GM23248 (cell line): Measurements from ENCODE around the gene BMP5. TPM values are rescaled to one million over a fixed set of nuclear protein-coding genes. Genes with fewer than 3 reads are reported as not detected.

Experiments
- DNase-seq: peaks from one replicate; pipeline ENCODE4 v3.0.0-alpha.2; 2015
- H2AFZ ChIP-seq: fragments of 200-600 bp; sonication (generic); 2 replicates; pipeline ENCODE4 v1.6.1; 2016; ENCODE audit warnings: antibody characterized with exemption
- H3F3A ChIP-seq: fragments of 200-600 bp; sonication (generic); 2 replicates; pipeline ENCODE4 v1.6.1; 2016; ENCODE audit warnings: mild to moderate bottlenecking, antibody characterized with exemption, mixed run types; ENCODE audit not compliant: insufficient read depth
- H3K27ac ChIP-seq: fragments of 200-600 bp; sonication (generic); 2 replicates; pipeline ENCODE4 v1.5.1; 2016; ENCODE audit warnings: mild to moderate bottlenecking
- H3K27me3 ChIP-seq: fragments of 200-600 bp; sonication (generic); replicated peaks from 2 replicates; pipeline ENCODE4 v1.6.1; 2016; ENCODE audit warnings: mild to moderate bottlenecking; ENCODE audit not compliant: insufficient read depth
- H3K36me3 ChIP-seq: fragments of 200-600 bp; sonication (generic); 2 replicates; pipeline ENCODE4 v1.6.1; 2016; ENCODE audit warnings: low read depth, mild to moderate bottlenecking
- H3K4me1 ChIP-seq: fragments of 200-600 bp; sonication (generic); 2 replicates; pipeline ENCODE4 v1.6.1; 2016; ENCODE audit warnings: mild to moderate bottlenecking; ENCODE audit not compliant: insufficient read depth
- H3K4me2 ChIP-seq: fragments of 200-600 bp; sonication (generic); one replicate; pipeline ENCODE4 v1.6.1; 2016; ENCODE audit warnings: mild to moderate bottlenecking; ENCODE audit not compliant: unreplicated experiment
- H3K4me3 ChIP-seq: fragments of 200-600 bp; sonication (generic); 2 replicates; pipeline ENCODE4 v1.5.1; 2016; ENCODE audit warnings: mild to moderate bottlenecking
- H3K79me2 ChIP-seq: fragments of 200-600 bp; sonication (generic); 2 replicates; pipeline ENCODE4 v1.6.1; 2016; ENCODE audit warnings: mild to moderate bottlenecking; ENCODE audit not compliant: insufficient read depth
- H3K9ac ChIP-seq: fragments of 200-600 bp; sonication (generic); 2 replicates; pipeline ENCODE4 v1.6.1; 2016; ENCODE audit warnings: mild to moderate bottlenecking
- H3K9me2 ChIP-seq: fragments of 200-600 bp; sonication (generic); 2 replicates; pipeline ENCODE4 v1.6.1; 2016; ENCODE audit warnings: mixed run types, mild to moderate bottlenecking, moderate library complexity; ENCODE audit not compliant: insufficient read depth
- H3K9me3 ChIP-seq: fragments of 200-600 bp; sonication (generic); one replicate; pipeline ENCODE4 v1.6.1; 2017; ENCODE audit warnings: low read depth
- H4K20me1 ChIP-seq: fragments of 200-600 bp; sonication (generic); 2 replicates; pipeline ENCODE4 v1.6.0; 2016; ENCODE audit not compliant: insufficient read depth
- EZH2 ChIP-seq: fragments of 200-600 bp; sonication (generic); IDR thresholded peaks from 2 replicates; pipeline ENCODE4 v1.6.1; 2018; ENCODE audit warnings: antibody characterized with exemption, mild to moderate bottlenecking; ENCODE audit not compliant: insufficient read depth, poor library complexity, severe bottlenecking
- EZH2phosphoT487 ChIP-seq: fragments of 200-600 bp; sonication (generic); IDR thresholded peaks from 2 replicates; pipeline ENCODE4 v1.6.1; 2018; ENCODE audit warnings: antibody characterized with exemption, moderate library complexity, mild to moderate bottlenecking, low read depth; ENCODE audit not compliant: insufficient read depth
- WGBS, 2 experiments: methylation state at CpG; one replicate each; pipeline ENCODE4 v1.1.6; 2015 to 2017; ENCODE audit warnings: low lambda C conversion rate in 2 of 2, low coverage in 1 of 2; ENCODE audit errors: missing lambda C conversion rate in 2 of 2; 5-methylcytosine and 5-hydroxymethylcytosine counted together
- in situ Hi-C: fragments of 300-500 bp; cut with MboI; formaldehyde crosslinking; loops from 2 replicates; pipeline ENCODE4 v1.15.0; 2020
- polyA plus RNA-seq: library from polyadenylated mRNA; unstranded; fragments of >200 nt; fragmentation: Nextera tagmentation; extraction: Ambion mirVana; gene quantifications from 2 replicates; pipeline ENCODE4 v1.2.1, GENCODE V29; 2016
- total RNA-seq: library from RNA; depleted of rRNA; stranded (reverse); fragments of >200 nt; shearing (Covaris generic); gene quantifications from 2 replicates; pipeline ENCODE4 v1.2.3, GENCODE V29; 2014

Gene BMP5
- total and polyA plus RNA-seq, 2 experiments from 2014 or later: not detected

DNA sequence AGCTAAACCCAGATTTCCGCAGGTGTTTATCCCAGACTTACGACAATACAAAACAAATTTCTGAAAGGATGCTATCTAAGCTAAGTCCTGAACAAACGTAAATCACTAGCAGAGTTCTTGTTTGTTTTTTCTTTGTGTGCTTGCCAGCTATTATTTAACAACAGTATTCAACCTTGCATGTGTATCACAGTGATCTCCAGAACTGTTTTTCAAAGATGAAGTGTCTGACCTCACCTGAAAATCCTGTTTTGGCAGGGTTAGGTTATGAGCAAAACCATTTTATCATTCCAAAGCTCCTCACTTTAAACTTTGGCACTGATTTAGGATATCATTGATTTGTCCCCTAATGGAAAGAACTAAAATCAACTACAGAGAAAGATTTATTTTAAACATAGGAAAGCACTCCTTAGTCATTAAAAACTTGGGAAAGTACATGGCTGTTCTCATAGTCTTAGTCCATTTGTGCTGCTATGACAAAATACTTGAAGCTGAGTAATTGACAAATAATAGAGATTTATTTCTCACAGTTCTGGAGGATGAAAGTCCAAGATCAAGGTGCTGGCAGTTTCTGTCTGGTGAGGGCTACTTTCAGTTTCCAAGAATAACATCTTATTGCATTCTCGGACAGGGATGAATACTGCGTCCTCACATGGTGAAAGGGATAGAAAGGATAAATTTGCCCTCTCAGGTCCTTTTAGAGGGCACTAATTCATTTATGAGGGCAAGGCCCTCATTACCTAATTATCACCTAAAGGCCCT, 20.8 kb upstream of the BMP5 start:
- no peaks in the 10 kb centered on the region for H3K27me3 ChIP-seq
- H3K4me3 ChIP-seq: no peak overlapping the region
- 80 to 81% methylated on average over 5 of the region's 5 CpGs for WGBS, 2 experiments
- no peak overlapping the region for H2AFZ ChIP-seq
- H3K4me1 ChIP-seq: peaks cover 14% of the 10 kb centered on the region
- no peak for DNase-seq
- TF ChIP-seq EZH2phosphoT487: no peak
- no peak for TF ChIP-seq EZH2
- H3K9ac ChIP-seq: no peak overlapping the region
- no peak overlapping the region for H3K27ac ChIP-seq
- no peaks in the 10 kb centered on the region for H3K36me3 ChIP-seq
- no peaks in the 10 kb centered on the region for H4K20me1 ChIP-seq
- H3K9me2 ChIP-seq: no peaks in the 10 kb centered on the region; the same call in 1 of the 2 replicates
- H3K79me2 ChIP-seq: no peaks in the 10 kb centered on the region
- H3F3A ChIP-seq: peaks cover 4% of the 10 kb centered on the region; the same call in 1 of the 2 replicates
- in situ Hi-C loops: no loop called here
- H3K9me3 ChIP-seq: no peaks in the 10 kb centered on the region
- H3K4me2 ChIP-seq: no peak overlapping the region

DNA sequence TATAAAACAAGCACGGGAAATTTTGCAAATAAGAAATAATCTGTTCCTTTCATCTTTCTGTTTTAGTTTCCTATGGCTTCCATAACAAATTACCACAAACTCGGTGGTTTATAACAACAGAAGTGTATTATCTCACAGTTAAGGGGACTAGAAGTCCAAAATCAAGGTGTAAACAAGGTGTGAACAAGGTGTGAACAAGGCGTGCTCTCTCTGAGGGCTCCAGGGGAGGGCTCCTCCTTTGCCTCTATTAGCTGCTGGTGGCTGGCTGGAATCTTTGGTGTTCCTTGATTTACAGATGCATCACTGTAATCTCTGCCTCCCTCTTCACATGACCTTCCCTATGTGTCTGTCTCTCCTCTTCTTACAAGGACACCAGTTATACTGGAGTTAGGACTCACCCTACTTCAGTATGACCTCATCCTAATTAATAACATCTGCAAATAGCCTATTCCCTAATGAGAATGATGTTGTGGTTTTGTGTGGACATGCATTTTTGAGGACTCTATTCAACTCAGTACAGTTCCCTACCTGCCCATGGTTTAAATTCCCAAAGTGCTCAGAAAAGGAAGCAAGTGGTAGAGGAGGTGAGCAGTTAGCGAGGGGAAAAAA, 17.5 kb upstream of the BMP5 start:
- TF ChIP-seq EZH2 (no peak), EZH2phosphoT487 (no peak)
- Histone ChIP-seq H4K20me1 (no peaks in the 10 kb centered on the region), H3K27ac (no peak overlapping the region), H3K4me3 (no peak overlapping the region), H2AFZ (no peak overlapping the region), H3K9me2 (no peaks in the 10 kb centered on the region), H3K4me2 (no peak overlapping the region), H3K36me3 (no peaks in the 10 kb centered on the region), H3K4me1 (peaks cover 5% of the 10 kb centered on the region; the same call in 1 of the 2 replicates), H3K27me3 (no peaks in the 10 kb centered on the region), H3F3A (no peaks in the 10 kb centered on the region), H3K79me2 (no peaks in the 10 kb centered on the region), H3K9ac (no peak overlapping the region), H3K9me3 (no peaks in the 10 kb centered on the region)
- DNase-seq: peak; percentile 30
- WGBS, 2 experiments: 76 to 79% methylated on average over 4 of the region's 4 CpGs
- in situ Hi-C loops: no loop called here

DNA sequence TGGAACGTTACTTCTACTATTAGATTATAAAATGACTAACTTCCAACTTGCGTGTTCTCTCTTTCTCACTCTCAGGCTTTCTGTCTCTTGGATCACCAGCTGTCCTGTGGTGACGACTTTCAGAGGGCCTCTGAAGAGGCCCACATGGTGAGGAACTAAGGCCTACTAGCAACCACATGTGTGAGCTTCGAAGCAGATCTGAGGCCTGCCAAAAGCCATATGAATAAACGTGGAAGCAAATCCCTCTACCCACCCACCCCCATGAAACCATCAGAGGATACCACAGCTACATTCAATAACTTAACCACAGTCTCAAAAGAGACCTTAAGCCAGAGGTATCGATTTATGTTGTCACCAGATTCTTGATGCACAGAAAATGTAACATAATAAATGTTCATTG, 13.5 kb upstream of the BMP5 start:
- H3K27me3 ChIP-seq: no peaks in the 10 kb centered on the region
- 78 to 79% methylated on average over 6 of the region's 6 CpGs for WGBS, 2 experiments
- no peak overlapping the region for H3K4me3 ChIP-seq
- H3K79me2 ChIP-seq: no peaks in the 10 kb centered on the region
- H3K9me3 ChIP-seq: no peaks in the 10 kb centered on the region
- no peak overlapping the region for H3K27ac ChIP-seq
- TF ChIP-seq EZH2 (no peak), EZH2phosphoT487 (no peak)
- H3K9me2 ChIP-seq: no peaks in the 10 kb centered on the region
- no peaks in the 10 kb centered on the region for H3F3A ChIP-seq
- no peak overlapping the region for H3K4me2 ChIP-seq
- no peaks in the 10 kb centered on the region for H4K20me1 ChIP-seq
- DNase-seq: no peak
- in situ Hi-C loops: no loop called here
- H3K36me3 ChIP-seq: no peaks in the 10 kb centered on the region
- H3K9ac ChIP-seq: no peak overlapping the region
- H2AFZ ChIP-seq: no peak overlapping the region
- H3K4me1 ChIP-seq: no peaks in the 10 kb centered on the region

DNA sequence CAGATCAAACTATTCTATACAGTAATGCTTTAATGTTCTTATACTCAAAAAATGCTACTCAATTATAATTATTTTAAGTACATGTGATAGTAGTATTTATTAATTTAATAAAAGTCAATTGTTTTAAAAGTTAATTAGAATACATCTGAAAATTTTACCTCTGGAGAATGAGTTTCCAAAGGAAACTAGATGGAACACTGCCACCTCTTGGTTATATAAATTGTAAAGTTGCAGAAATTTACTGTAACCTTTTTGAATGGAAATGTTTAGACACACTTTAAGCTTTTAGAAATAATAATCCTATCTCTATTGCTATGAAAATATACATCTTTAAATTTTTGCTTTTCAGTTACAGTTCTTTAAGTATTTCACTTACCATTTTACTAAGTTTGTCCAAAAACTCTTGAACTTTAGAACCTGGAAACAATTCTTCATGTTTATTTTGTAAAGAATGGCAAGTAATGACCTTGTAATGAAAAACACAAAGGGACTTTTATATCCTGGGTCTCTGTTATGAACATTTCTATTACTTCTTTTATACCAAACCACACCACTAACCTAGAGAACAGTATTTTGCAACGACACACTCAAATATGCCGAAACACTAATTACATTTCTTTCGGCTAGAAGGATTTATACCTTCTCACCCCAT, 10.9 kb upstream of the BMP5 start:
- Histone ChIP-seq H4K20me1 (no peaks in the 10 kb centered on the region), H3K9me3 (no peaks in the 10 kb centered on the region), H3K79me2 (no peaks in the 10 kb centered on the region), H3K4me2 (no peak overlapping the region), H3K27me3 (no peaks in the 10 kb centered on the region), H3K9ac (no peak overlapping the region), H3K27ac (no peak overlapping the region), H3K4me3 (no peak overlapping the region), H3K4me1 (peaks cover 14% of the 10 kb centered on the region; the same call in 1 of the 2 replicates), H3K36me3 (no peaks in the 10 kb centered on the region), H3K9me2 (no peaks in the 10 kb centered on the region), H2AFZ (no peak overlapping the region), H3F3A (no peaks in the 10 kb centered on the region)
- 49 to 54% methylated on average over 3 of the region's 3 CpGs for WGBS, 2 experiments
- in situ Hi-C loops: no loop called here
- no peak for TF ChIP-seq EZH2phosphoT487
- TF ChIP-seq EZH2: no peak
- peak; percentile 65 for DNase-seq
